ENCODE measurements around the gene PLXDC2.
"Not testable (repeated sequence)": the region's sequence is repeated elsewhere in the genome, so short reads cannot be mapped to it uniquely, and the experiment has no call there.

PLXDC2 gene

DNA sequence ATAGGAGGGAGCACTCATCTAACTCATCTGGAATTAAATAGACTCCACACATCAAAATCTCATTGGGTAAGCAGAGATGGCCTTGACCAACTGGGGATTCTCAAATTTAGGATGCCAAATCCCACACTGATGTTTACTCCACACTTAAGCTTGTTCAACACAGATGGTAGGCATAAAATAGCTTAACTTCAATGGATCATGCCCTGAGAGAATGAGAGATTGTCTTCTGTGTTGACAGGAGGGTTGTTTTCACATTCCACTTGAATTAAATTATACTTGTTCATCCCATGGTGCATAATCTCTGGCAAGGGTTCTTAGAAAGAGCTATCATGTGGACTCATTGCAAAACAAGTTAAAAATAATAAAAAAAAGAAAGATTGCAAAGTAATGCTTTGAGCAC is 391.4 kb downstream of the PLXDC2 start:
- no peak overlapping the region for H3K4me2 ChIP-seq (ENCODE audit: low read length)
- DNase-seq = no peak
- H2BK120ac ChIP-seq (ENCODE audit: low read depth, low read length) = no peak overlapping the region
- H2AK5ac ChIP-seq (ENCODE audit: low read length) = no peak overlapping the region
- no peak overlapping the region for H3K27ac ChIP-seq (ENCODE audit: low read depth, low read length)
- H3K23ac ChIP-seq (ENCODE audit: low read length) = no peak overlapping the region
- no peak overlapping the region for H3K56ac ChIP-seq (ENCODE audit: low read length)
- no peak overlapping the region for H3K4me3 ChIP-seq (ENCODE audit: low read length)
- H3K4me1 ChIP-seq (ENCODE audit: control insufficient read depth, low read depth, low read length) = no peaks in the 10 kb centered on the region
- no peak overlapping the region for H2BK5ac ChIP-seq (ENCODE audit: low read length)
- H2BK15ac ChIP-seq (replicated peaks; ENCODE audit: low read depth) = no peak overlapping the region
- no peak overlapping the region for H3K9ac ChIP-seq (ENCODE audit: low read length)
- no peaks in the 10 kb centered on the region for H3K27me3 ChIP-seq (ENCODE audit: insufficient read depth, low read length, poor library complexity)
- no peaks in the 10 kb centered on the region for H3K36me3 ChIP-seq (ENCODE audit: control insufficient read depth, insufficient read depth, low read length)
- H3K79me1 ChIP-seq (ENCODE audit: low read length) = no peaks in the 10 kb centered on the region
- H3K18ac ChIP-seq (ENCODE audit: low read length) = no peak overlapping the region
- no peak overlapping the region for H3K4ac ChIP-seq (ENCODE audit: low read depth, low read length)
- H3K79me2 ChIP-seq (ENCODE audit: control insufficient read depth, insufficient read depth, low read length) = no peaks in the 10 kb centered on the region
- H4K8ac ChIP-seq (ENCODE audit: low read depth, low read length) = no peak overlapping the region
- H4K5ac ChIP-seq (ENCODE audit: low read length) = no peak overlapping the region

GRCh38 chr10:20209098-20209497 is 392.9 kb downstream of the PLXDC2 start:
- DNase-seq; H2BK120ac ChIP-seq (ENCODE audit: low read depth, low read length); H3K4me3 ChIP-seq (ENCODE audit: low read length); H2BK5ac ChIP-seq (ENCODE audit: low read length); H3K79me1 ChIP-seq (ENCODE audit: low read length); H3K56ac ChIP-seq (ENCODE audit: low read length); H3K23ac ChIP-seq (ENCODE audit: low read length); H3K4me1 ChIP-seq (ENCODE audit: control insufficient read depth, low read depth, low read length); H2BK15ac ChIP-seq (replicated peaks; ENCODE audit: low read depth); H2AK5ac ChIP-seq (ENCODE audit: low read length); H3K79me2 ChIP-seq (ENCODE audit: control insufficient read depth, insufficient read depth, low read length); H3K27me3 ChIP-seq (ENCODE audit: insufficient read depth, low read length, poor library complexity); H3K9ac ChIP-seq (ENCODE audit: low read length); H3K4ac ChIP-seq (ENCODE audit: low read depth, low read length); H3K4me2 ChIP-seq (ENCODE audit: low read length); H3K27ac ChIP-seq (ENCODE audit: low read depth, low read length); H3K36me3 ChIP-seq (ENCODE audit: control insufficient read depth, insufficient read depth, low read length); H4K5ac ChIP-seq (ENCODE audit: low read length); H4K8ac ChIP-seq (ENCODE audit: low read depth, low read length); H3K18ac ChIP-seq (ENCODE audit: low read length): not testable (repeated sequence)
- WGBS (ENCODE audit: extremely low coverage, insufficient coverage, low lambda C conversion rate) = no CpG with 5 or more reads among the region's 7 CpGs

DNA sequence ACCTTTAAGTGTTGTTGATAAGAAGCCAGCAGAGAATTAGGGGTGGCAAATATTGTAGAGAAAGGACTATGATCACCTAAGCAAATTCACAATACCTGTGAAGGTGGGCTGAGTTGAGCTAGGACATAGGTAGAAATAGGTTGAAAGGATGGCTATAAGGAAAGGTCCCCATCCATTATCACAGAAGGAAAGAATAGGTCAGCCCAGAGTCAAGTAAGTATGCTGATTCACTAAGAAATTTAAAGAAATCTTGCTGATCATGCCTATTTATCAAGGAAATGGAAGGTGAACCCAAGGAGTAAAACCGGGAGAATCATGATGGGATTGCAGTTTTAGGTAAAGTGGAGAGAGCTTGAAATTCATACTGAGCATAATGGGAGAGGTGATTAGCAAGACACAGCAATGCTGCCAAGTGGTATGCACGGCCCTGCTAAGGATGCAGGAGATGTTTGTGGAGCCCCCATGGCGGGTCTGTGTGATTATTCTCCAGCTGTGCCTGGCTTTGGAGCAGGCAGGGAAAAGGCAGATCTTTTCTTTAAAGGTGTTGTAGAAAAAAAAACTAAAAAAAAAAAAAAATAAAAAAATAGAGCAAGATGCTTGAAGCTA is 399.4 kb downstream of the PLXDC2 start:
- Histone ChIP-seq H3K36me3 (ENCODE audit: control insufficient read depth, insufficient read depth, low read length) (no peaks in the 10 kb centered on the region), H3K56ac (ENCODE audit: low read length) (no peak overlapping the region), H3K18ac (ENCODE audit: low read length) (no peak overlapping the region), H3K79me1 (ENCODE audit: low read length) (no peaks in the 10 kb centered on the region), H3K27ac (ENCODE audit: low read depth, low read length) (no peak overlapping the region), H3K4me1 (ENCODE audit: control insufficient read depth, low read depth, low read length) (peaks cover 3% of the 10 kb centered on the region), H3K27me3 (ENCODE audit: insufficient read depth, low read length, poor library complexity) (no peaks in the 10 kb centered on the region), H3K4ac (ENCODE audit: low read depth, low read length) (no peak overlapping the region), H3K9ac (ENCODE audit: low read length) (no peak overlapping the region), H4K8ac (ENCODE audit: low read depth, low read length) (no peak overlapping the region), H3K4me2 (ENCODE audit: low read length) (no peak overlapping the region), H2BK120ac (ENCODE audit: low read depth, low read length) (no peak overlapping the region), H3K4me3 (ENCODE audit: low read length) (no peak overlapping the region), H4K5ac (ENCODE audit: low read length) (no peak overlapping the region), H2BK15ac (replicated peaks; ENCODE audit: low read depth) (no peak overlapping the region), H2AK5ac (ENCODE audit: low read length) (no peak overlapping the region), H2BK5ac (ENCODE audit: low read length) (no peak overlapping the region), H3K79me2 (ENCODE audit: control insufficient read depth, insufficient read depth, low read length) (no peaks in the 10 kb centered on the region), H3K23ac (ENCODE audit: low read length) (no peak overlapping the region)
- peak; percentile 32 for DNase-seq
- no CpG with 5 or more reads among the region's 3 CpGs for WGBS (ENCODE audit: extremely low coverage, insufficient coverage, low lambda C conversion rate)

GRCh38 chr10:20221356-20221755 is 405.1 kb downstream of the PLXDC2 start:
- no peak overlapping the region for H3K23ac ChIP-seq (ENCODE audit: low read length)
- H3K4me2 ChIP-seq (ENCODE audit: low read length) = no peak overlapping the region
- no peak for DNase-seq
- H3K56ac ChIP-seq (ENCODE audit: low read length) = no peak overlapping the region
- H3K9ac ChIP-seq (ENCODE audit: low read length) = no peak overlapping the region
- no peaks in the 10 kb centered on the region for H3K79me2 ChIP-seq (ENCODE audit: control insufficient read depth, insufficient read depth, low read length)
- H3K4ac ChIP-seq (ENCODE audit: low read depth, low read length) = no peak overlapping the region
- H3K27ac ChIP-seq (ENCODE audit: low read depth, low read length) = no peak overlapping the region
- WGBS (ENCODE audit: extremely low coverage, insufficient coverage, low lambda C conversion rate) = no CpG with 5 or more reads among the region's 1 CpG
- no peak overlapping the region for H2BK15ac ChIP-seq (replicated peaks; ENCODE audit: low read depth)
- no peak overlapping the region for H4K8ac ChIP-seq (ENCODE audit: low read depth, low read length)
- H3K4me3 ChIP-seq (ENCODE audit: low read length) = no peak overlapping the region
- no peak overlapping the region for H4K5ac ChIP-seq (ENCODE audit: low read length)
- H3K36me3 ChIP-seq (ENCODE audit: control insufficient read depth, insufficient read depth, low read length) = no peaks in the 10 kb centered on the region
- no peak overlapping the region for H3K18ac ChIP-seq (ENCODE audit: low read length)
- no peaks in the 10 kb centered on the region for H3K4me1 ChIP-seq (ENCODE audit: control insufficient read depth, low read depth, low read length)
- no peak overlapping the region for H2BK120ac ChIP-seq (ENCODE audit: low read depth, low read length)
- H3K79me1 ChIP-seq (ENCODE audit: low read length) = no peaks in the 10 kb centered on the region
- no peak overlapping the region for H2BK5ac ChIP-seq (ENCODE audit: low read length)
- H3K27me3 ChIP-seq (ENCODE audit: insufficient read depth, low read length, poor library complexity) = no peaks in the 10 kb centered on the region
- no peak overlapping the region for H2AK5ac ChIP-seq (ENCODE audit: low read length)

- no peak for DNase-seq
- H2BK5ac ChIP-seq (ENCODE audit: low read length) = no peak overlapping the region
Observed at GRCh38 chr10:20228729-20229128, 412.5 kb downstream of the PLXDC2 start.

DNA sequence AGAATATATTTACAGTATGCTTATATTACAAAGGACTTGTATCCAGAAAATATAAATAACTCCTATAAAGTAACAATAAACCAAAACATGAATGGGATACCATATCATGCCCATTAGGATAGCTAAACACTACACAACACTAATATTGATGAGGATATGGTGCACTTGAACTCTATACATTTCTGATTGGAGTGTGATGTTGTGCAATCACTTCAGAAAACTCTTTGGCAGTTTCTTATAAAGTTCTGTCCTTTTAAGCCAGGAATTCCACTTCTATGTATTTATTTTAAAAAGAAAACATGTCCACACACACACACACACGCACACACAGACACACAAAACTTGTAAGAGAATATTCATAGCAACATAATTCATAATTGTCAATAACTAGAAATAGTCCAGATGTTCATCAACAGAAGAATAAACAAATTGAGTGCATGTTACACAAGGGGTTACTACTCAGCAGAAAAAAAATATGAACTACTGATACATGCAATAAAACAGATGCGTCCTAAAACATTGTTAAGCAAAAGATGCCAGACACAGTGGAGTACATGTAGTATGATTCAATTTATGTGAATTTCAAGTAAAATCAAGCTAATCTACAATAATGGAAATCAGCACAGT is 416.0 kb downstream of the PLXDC2 start:
- no peak overlapping the region for H4K8ac ChIP-seq (ENCODE audit: low read depth, low read length)
- no peak overlapping the region for H3K4ac ChIP-seq (ENCODE audit: low read depth, low read length)
- H3K4me1 ChIP-seq (ENCODE audit: control insufficient read depth, low read depth, low read length) = no peaks in the 10 kb centered on the region
- no peak overlapping the region for H2BK5ac ChIP-seq (ENCODE audit: low read length)
- no peaks in the 10 kb centered on the region for H3K79me1 ChIP-seq (ENCODE audit: low read length)
- H2AK5ac ChIP-seq (ENCODE audit: low read length) = no peak overlapping the region
- H4K5ac ChIP-seq (ENCODE audit: low read length) = no peak overlapping the region
- no peaks in the 10 kb centered on the region for H3K36me3 ChIP-seq (ENCODE audit: control insufficient read depth, insufficient read depth, low read length)
- H3K56ac ChIP-seq (ENCODE audit: low read length) = no peak overlapping the region
- no peak overlapping the region for H3K23ac ChIP-seq (ENCODE audit: low read length)
- H3K18ac ChIP-seq (ENCODE audit: low read length) = no peak overlapping the region
- H3K4me2 ChIP-seq (ENCODE audit: low read length) = no peak overlapping the region
- no peak overlapping the region for H3K9ac ChIP-seq (ENCODE audit: low read length)
- H2BK120ac ChIP-seq (ENCODE audit: low read depth, low read length) = no peak overlapping the region
- no peak for DNase-seq
- no CpG with 5 or more reads among the region's 2 CpGs for WGBS (ENCODE audit: extremely low coverage, insufficient coverage, low lambda C conversion rate)
- no peak overlapping the region for H3K4me3 ChIP-seq (ENCODE audit: low read length)
- no peaks in the 10 kb centered on the region for H3K27me3 ChIP-seq (ENCODE audit: insufficient read depth, low read length, poor library complexity)
- H2BK15ac ChIP-seq (replicated peaks; ENCODE audit: low read depth) = no peak overlapping the region
- no peaks in the 10 kb centered on the region for H3K79me2 ChIP-seq (ENCODE audit: control insufficient read depth, insufficient read depth, low read length)
- H3K27ac ChIP-seq (ENCODE audit: low read depth, low read length) = no peak overlapping the region

More at GRCh38 chr10:20228729-20229128, 412.5 kb downstream of the PLXDC2 start:
- Histone ChIP-seq H3K27me3 (ENCODE audit: insufficient read depth, low read length, poor library complexity) (no peaks in the 10 kb centered on the region), H3K56ac (ENCODE audit: low read length) (no peak overlapping the region), H4K8ac (ENCODE audit: low read depth, low read length) (no peak overlapping the region), H3K4ac (ENCODE audit: low read depth, low read length) (no peak overlapping the region), H3K4me2 (ENCODE audit: low read length) (no peak overlapping the region), H2BK120ac (ENCODE audit: low read depth, low read length) (no peak overlapping the region), H2BK15ac (replicated peaks; ENCODE audit: low read depth) (no peak overlapping the region), H3K9ac (ENCODE audit: low read length) (no peak overlapping the region), H3K79me1 (ENCODE audit: low read length) (no peaks in the 10 kb centered on the region), H3K4me1 (ENCODE audit: control insufficient read depth, low read depth, low read length) (no peaks in the 10 kb centered on the region), H3K4me3 (ENCODE audit: low read length) (no peak overlapping the region), H3K79me2 (ENCODE audit: control insufficient read depth, insufficient read depth, low read length) (no peaks in the 10 kb centered on the region), H3K36me3 (ENCODE audit: control insufficient read depth, insufficient read depth, low read length) (no peaks in the 10 kb centered on the region), H2AK5ac (ENCODE audit: low read length) (no peak overlapping the region), H3K23ac (ENCODE audit: low read length) (no peak overlapping the region), H3K18ac (ENCODE audit: low read length) (no peak overlapping the region), H3K27ac (ENCODE audit: low read depth, low read length) (no peak overlapping the region), H4K5ac (ENCODE audit: low read length) (no peak overlapping the region)

All from mesendoderm (in vitro differentiated cells).